Mucosa of descending colon (tissue), 3 donors: ENCODE measurements around the gene ESPN. TPM values are rescaled to one million over a fixed set of nuclear protein-coding genes. Genes with fewer than 3 reads are reported as not detected.

Experiments
- ATAC-seq: fragments of 200-7000 bp; cut with Tn5 transposase; one replicate; pipeline ENCODE4 v1.9.1; 2020; ENCODE audit warnings: mild to moderate bottlenecking, moderate library complexity
- DNase-seq, 3 donors: peaks; one replicate each; pipeline ENCODE4 v3.0.0-alpha.2; 2020
- H3K36me3 ChIP-seq: fragments of 200-600 bp; one replicate; pipeline ENCODE4 v1.8.0; 2021; ENCODE audit warnings: low read depth, mild to moderate bottlenecking
- H3K4me1 ChIP-seq: fragments of 200-600 bp; one replicate; pipeline ENCODE4 v1.8.0; 2021; ENCODE audit warnings: low read depth, mild to moderate bottlenecking
- H3K4me3 ChIP-seq: fragments of 200-600 bp; one replicate; pipeline ENCODE4 v1.8.0; 2021; ENCODE audit warnings: mild to moderate bottlenecking
- H3K9me3 ChIP-seq: fragments of 200-600 bp; one replicate; pipeline ENCODE4 v1.8.0; 2021; ENCODE audit warnings: mild to moderate bottlenecking
- CTCF ChIP-seq: fragments of 200-600 bp; IDR thresholded peaks from one replicate; pipeline ENCODE4 v1.8.0; 2022; ENCODE audit warnings: antibody characterized with exemption, mild to moderate bottlenecking
- intact Hi-C, 2 donors: fragments of 100-400 bp; cut with DNase I in 1 of 2; cut with micrococcal nuclease in 1 of 2; formaldehyde crosslinking; loops; one replicate each; pipeline versions ENCODE4 v1.11.0 to v1.11.1; 2022; cut with DNase I, micrococcal nuclease
- total RNA-seq, 3 donors: library from RNA; stranded (reverse); fragmentation: NEBNext Ultra II Directional in 2 of 3; extraction: Animal tissue kit (Norgen Biotek cat#: 25700) in 2 of 3; gene quantifications; one replicate each; pipeline versions ENCODE4 v1.2.1 to v1.2.4, GENCODE V29; 2021 to 2023
- donor health status: DM: no; HTN: no; CAD: no; lungs with moderate emphysema.
- donor health status: DM: no; HTN: no; CAD: no.
- donor health status: DM: no; HTN: yes; CAD: no.

Gene ESPN
- total RNA-seq, 3 donors from 2014 or later: 65.7 to 137 (median 124) TPM

GRCh38 chr1:6503884-6504602 lies 79.5 kb downstream of the ESPN start:
- intact Hi-C loops: no loop called here
- H3K36me3 ChIP-seq: no peaks in the 10 kb centered on the region
- ATAC-seq: no peak
- no peak for TF ChIP-seq CTCF
- no peak overlapping the region for H3K4me3 ChIP-seq
- no peak for DNase-seq
- no peaks in the 10 kb centered on the region for H3K9me3 ChIP-seq
- peaks cover 5% of the 10 kb centered on the region for H3K4me1 ChIP-seq

GRCh38 chr1:6504887-6505286 lies 80.3 kb downstream of the ESPN start:
- no peak for TF ChIP-seq CTCF
- Histone ChIP-seq H3K4me3 (no peak overlapping the region), H3K9me3 (no peaks in the 10 kb centered on the region), H3K36me3 (no peaks in the 10 kb centered on the region), H3K4me1 (peaks cover 5% of the 10 kb centered on the region)
- ATAC-seq (no peak), DNase-seq (no peak)
- intact Hi-C loops: no loop called here

GRCh38 chr1:6505367-6506209 lies 81.0 kb downstream of the ESPN start:
- ATAC-seq (no peak), DNase-seq (peak in 1 of 3 donors; percentile 44)
- H3K9me3 ChIP-seq: no peaks in the 10 kb centered on the region
- H3K4me3 ChIP-seq: no peak overlapping the region
- intact Hi-C loops: no loop called here
- peaks cover 5% of the 10 kb centered on the region for H3K4me1 ChIP-seq
- no peak for TF ChIP-seq CTCF
- H3K36me3 ChIP-seq: no peaks in the 10 kb centered on the region

GRCh38 chr1:6506210-6507036 lies 81.8 kb downstream of the ESPN start:
- TF ChIP-seq CTCF: no peak
- intact Hi-C loops: no loop called here
- H3K4me1 ChIP-seq: peaks cover 5% of the 10 kb centered on the region
- ATAC-seq (no peak), DNase-seq (no peak)
- no peak overlapping the region for H3K4me3 ChIP-seq
- H3K36me3 ChIP-seq: no peaks in the 10 kb centered on the region
- H3K9me3 ChIP-seq: no peaks in the 10 kb centered on the region

- no peak for DNase-seq
- no peak for ATAC-seq
- Histone ChIP-seq H3K36me3 (no peaks in the 10 kb centered on the region), H3K4me1 (peaks cover 3% of the 10 kb centered on the region), H3K4me3 (no peak overlapping the region), H3K9me3 (no peaks in the 10 kb centered on the region)
- intact Hi-C loops: no loop called here
- no peak for TF ChIP-seq CTCF
Measured at GRCh38 chr1:6507037-6507428, 82.5 kb downstream of the ESPN start.
